IPS-NIHi7 (cell line): ENCODE measurements around the gene ELMOD3.
"Not testable (repeated sequence)": the region's sequence is repeated elsewhere in the genome, so short reads cannot be mapped to it uniquely, and the experiment has no call there.

Experiments
- DNase-seq: peaks from one replicate; pipeline ENCODE4 v3.0.0; 2012; ENCODE audit warnings: mixed read lengths; ENCODE audit errors: extremely low spot score

The ELMOD3 gene

GRCh38 chr2:85329181-85329651 lies 25.4 kb upstream of the ELMOD3 start:
- no peak for DNase-seq

- not testable (repeated sequence) for DNase-seq
Measured at GRCh38 chr2:85329701-85330100, 24.9 kb upstream of the ELMOD3 start.

GRCh38 chr2:85330839-85331636 lies 23.5 kb upstream of the ELMOD3 start:
- DNase-seq = no peak

- not testable (repeated sequence) for DNase-seq
Measured at GRCh38 chr2:85333877-85334276, 20.7 kb upstream of the ELMOD3 start.

GRCh38 chr2:85334928-85335327 lies 19.6 kb upstream of the ELMOD3 start:
- no peak for DNase-seq

- DNase-seq = no peak
Measured at GRCh38 chr2:85340034-85340892, 14.3 kb upstream of the ELMOD3 start.

- DNase-seq = no peak
Measured at GRCh38 chr2:85341269-85342029, 13.1 kb upstream of the ELMOD3 start.

GRCh38 chr2:85342156-85342555 lies 12.4 kb upstream of the ELMOD3 start:
- DNase-seq = no peak

- not testable (repeated sequence) for DNase-seq
Measured at GRCh38 chr2:85343207-85343895, 11.2 kb upstream of the ELMOD3 start.

GRCh38 chr2:85344356-85344954 lies 10.1 kb upstream of the ELMOD3 start:
- no peak for DNase-seq

- DNase-seq = no peak
Measured at GRCh38 chr2:85347599-85347998, 7.0 kb upstream of the ELMOD3 start.

GRCh38 chr2:85353876-85354285 lies 688 bp upstream of the ELMOD3 start:
- no peak for DNase-seq

GRCh38 chr2:85355073-85355410 lies 473 bp downstream of the ELMOD3 start:
- no peak for DNase-seq

- no peak for DNase-seq
Measured at GRCh38 chr2:85355521-85355920, 952 bp downstream of the ELMOD3 start.

- no peak for DNase-seq
Measured at GRCh38 chr2:85356186-85356585, 1.6 kb downstream of the ELMOD3 start.

- DNase-seq = no peak
Measured at GRCh38 chr2:85357736-85358135, 3.2 kb downstream of the ELMOD3 start.

- not testable (repeated sequence) for DNase-seq
Measured at GRCh38 chr2:85362653-85363387, 8.3 kb downstream of the ELMOD3 start.

GRCh38 chr2:85367180-85367579 lies 12.6 kb downstream of the ELMOD3 start:
- no peak for DNase-seq

- no peak for DNase-seq
Measured at GRCh38 chr2:85368921-85369320, 14.4 kb downstream of the ELMOD3 start.

GRCh38 chr2:85369500-85369899 lies 14.9 kb downstream of the ELMOD3 start:
- DNase-seq = no peak
